SK-N-SH (cell line): ENCODE measurements around the gene ZCCHC7.

ENCODE experiments used
- EZH2phosphoT487 ChIP-seq: fragments of 200-600 bp; sonication (generic); IDR thresholded peaks from 2 replicates; pipeline ENCODE4 v1.6.1; 2017; ENCODE audit warnings: low read depth, mixed run types, mild to moderate bottlenecking, antibody characterized with exemption, moderate library complexity, borderline replicate concordance
- FOSL2 ChIP-seq: IDR thresholded peaks from 2 replicates; pipeline ENCODE4 v1.4.0; 2012; ENCODE audit warnings: low read depth, mild to moderate bottlenecking, moderate library complexity, borderline replicate concordance
- GABPA ChIP-seq: IDR thresholded peaks from 2 replicates; pipeline ENCODE4 v1.4.0; 2012; ENCODE audit warnings: low read depth, mild to moderate bottlenecking
- NRF1 ChIP-seq: IDR thresholded peaks from 2 replicates; pipeline ENCODE4 v1.6.1; 2012; ENCODE audit warnings: low read depth, mild to moderate bottlenecking, low read length
- POLR2AphosphoS5 ChIP-seq: IDR thresholded peaks from 2 replicates; pipeline ENCODE4 v1.6.1; 2012; ENCODE audit warnings: low read depth, low read length
- RAD21 ChIP-seq: IDR thresholded peaks from 2 replicates; pipeline ENCODE4 v1.6.1; 2012; ENCODE audit warnings: mild to moderate bottlenecking, low read length
- RCOR1 ChIP-seq: fragments of 150-350 bp; IDR thresholded peaks from 2 replicates; pipeline ENCODE4 v1.6.1; 2017; ENCODE audit warnings: antibody characterized with exemption, low read length
- SMC3 ChIP-seq: IDR thresholded peaks from 2 replicates; pipeline ENCODE4 v1.6.1; 2012; ENCODE audit warnings: low read depth, low read length, improper control_type of control experiment
- TF ChIP-seq, protein P1 (sequence below): IDR thresholded peaks from 2 replicates; pipeline ENCODE4 v1.4.0; 2012; ENCODE audit warnings: low read depth
- TF ChIP-seq, protein P2 (sequence below): fragments of 200-600 bp; sonication (generic); IDR thresholded peaks from 2 replicates; pipeline ENCODE4 v1.6.1; 2017; ENCODE audit warnings: antibody characterized with exemption, mild to moderate bottlenecking, moderate library complexity

DNA sequence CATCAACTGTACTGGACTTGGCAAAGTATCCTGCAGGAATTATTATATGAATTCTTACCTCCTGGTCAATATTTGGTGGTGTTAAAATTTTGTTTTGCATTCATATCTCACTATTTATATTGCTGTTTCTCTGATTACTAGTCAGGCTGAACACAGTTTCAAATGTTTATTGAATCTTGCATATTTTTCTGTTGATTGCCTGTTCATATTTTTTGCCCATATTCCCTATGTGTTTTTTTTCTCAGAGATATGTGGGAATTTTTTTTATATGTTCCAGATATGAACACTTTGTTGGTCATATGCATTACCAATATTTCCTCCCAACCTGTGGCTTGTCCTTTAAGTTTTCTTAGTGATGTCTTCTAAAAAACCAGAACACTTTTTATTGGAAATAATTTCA is 153.2 kb downstream of the ZCCHC7 start:
- no peak for TF ChIP-seq EZH2phosphoT487
- TF ChIP-seq, protein P1, sequence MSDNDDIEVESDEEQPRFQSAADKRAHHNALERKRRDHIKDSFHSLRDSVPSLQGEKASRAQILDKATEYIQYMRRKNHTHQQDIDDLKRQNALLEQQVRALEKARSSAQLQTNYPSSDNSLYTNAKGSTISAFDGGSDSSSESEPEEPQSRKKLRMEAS: no peak
- no peak for TF ChIP-seq NRF1
- TF ChIP-seq RAD21: no peak
- TF ChIP-seq, protein P2, sequence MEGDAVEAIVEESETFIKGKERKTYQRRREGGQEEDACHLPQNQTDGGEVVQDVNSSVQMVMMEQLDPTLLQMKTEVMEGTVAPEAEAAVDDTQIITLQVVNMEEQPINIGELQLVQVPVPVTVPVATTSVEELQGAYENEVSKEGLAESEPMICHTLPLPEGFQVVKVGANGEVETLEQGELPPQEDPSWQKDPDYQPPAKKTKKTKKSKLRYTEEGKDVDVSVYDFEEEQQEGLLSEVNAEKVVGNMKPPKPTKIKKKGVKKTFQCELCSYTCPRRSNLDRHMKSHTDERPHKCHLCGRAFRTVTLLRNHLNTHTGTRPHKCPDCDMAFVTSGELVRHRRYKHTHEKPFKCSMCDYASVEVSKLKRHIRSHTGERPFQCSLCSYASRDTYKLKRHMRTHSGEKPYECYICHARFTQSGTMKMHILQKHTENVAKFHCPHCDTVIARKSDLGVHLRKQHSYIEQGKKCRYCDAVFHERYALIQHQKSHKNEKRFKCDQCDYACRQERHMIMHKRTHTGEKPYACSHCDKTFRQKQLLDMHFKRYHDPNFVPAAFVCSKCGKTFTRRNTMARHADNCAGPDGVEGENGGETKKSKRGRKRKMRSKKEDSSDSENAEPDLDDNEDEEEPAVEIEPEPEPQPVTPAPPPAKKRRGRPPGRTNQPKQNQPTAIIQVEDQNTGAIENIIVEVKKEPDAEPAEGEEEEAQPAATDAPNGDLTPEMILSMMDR: no peak
- TF ChIP-seq RCOR1: no peak
- TF ChIP-seq SMC3: no peak
- no peak for TF ChIP-seq FOSL2
- no peak for TF ChIP-seq GABPA
- TF ChIP-seq POLR2AphosphoS5: no peak
